ENCODE results near the gene CAPG.

The CAPG gene

GRCh38 chr2:85448461-85449213 lies 38.5 kb upstream of the CAPG start:
- H3K9me2 ChIP-seq (replicated peaks; ENCODE audit: insufficient read depth, low read length) = no peaks in the 10 kb centered on the region
- DNase-seq = no peak
- H3K27me3 ChIP-seq (replicated peaks; ENCODE audit: insufficient read depth, low read length) = no peaks in the 10 kb centered on the region
- H3K9ac ChIP-seq (ENCODE audit: low read length) = no peak overlapping the region
- H3K4me1 ChIP-seq (ENCODE audit: low read length) = no peaks in the 10 kb centered on the region
- H4K20me1 ChIP-seq (ENCODE audit: insufficient read depth, low read length) = no peaks in the 10 kb centered on the region
- no peaks in the 10 kb centered on the region for H3K36me3 ChIP-seq (replicated peaks; ENCODE audit: insufficient read depth, low read length)
- no peak for TF ChIP-seq EZH2 (optimal IDR thresholded peaks at IDR 0.05; ENCODE audit: low read depth, low read length)
- TF ChIP-seq, protein P1, sequence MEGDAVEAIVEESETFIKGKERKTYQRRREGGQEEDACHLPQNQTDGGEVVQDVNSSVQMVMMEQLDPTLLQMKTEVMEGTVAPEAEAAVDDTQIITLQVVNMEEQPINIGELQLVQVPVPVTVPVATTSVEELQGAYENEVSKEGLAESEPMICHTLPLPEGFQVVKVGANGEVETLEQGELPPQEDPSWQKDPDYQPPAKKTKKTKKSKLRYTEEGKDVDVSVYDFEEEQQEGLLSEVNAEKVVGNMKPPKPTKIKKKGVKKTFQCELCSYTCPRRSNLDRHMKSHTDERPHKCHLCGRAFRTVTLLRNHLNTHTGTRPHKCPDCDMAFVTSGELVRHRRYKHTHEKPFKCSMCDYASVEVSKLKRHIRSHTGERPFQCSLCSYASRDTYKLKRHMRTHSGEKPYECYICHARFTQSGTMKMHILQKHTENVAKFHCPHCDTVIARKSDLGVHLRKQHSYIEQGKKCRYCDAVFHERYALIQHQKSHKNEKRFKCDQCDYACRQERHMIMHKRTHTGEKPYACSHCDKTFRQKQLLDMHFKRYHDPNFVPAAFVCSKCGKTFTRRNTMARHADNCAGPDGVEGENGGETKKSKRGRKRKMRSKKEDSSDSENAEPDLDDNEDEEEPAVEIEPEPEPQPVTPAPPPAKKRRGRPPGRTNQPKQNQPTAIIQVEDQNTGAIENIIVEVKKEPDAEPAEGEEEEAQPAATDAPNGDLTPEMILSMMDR (IDR thresholded peaks at IDR 0.05; ENCODE audit: low read length) = no peak
- no peak for TF ChIP-seq EZH2phosphoT487 (IDR thresholded peaks at IDR 0.05; ENCODE audit: low read length)
- H3K79me2 ChIP-seq (ENCODE audit: low read length) = no peaks in the 10 kb centered on the region
- H3F3A ChIP-seq (ENCODE audit: insufficient read depth, low read length) = no peaks in the 10 kb centered on the region
- H3K9me3 ChIP-seq (replicated peaks; ENCODE audit: insufficient read depth, low read length) = no peaks in the 10 kb centered on the region
- H3K4me2 ChIP-seq (ENCODE audit: low read depth, low read length) = no peak overlapping the region
- no peak overlapping the region for H2AFZ ChIP-seq (ENCODE audit: low read length)
- H3K4me3 ChIP-seq (ENCODE audit: low read length) = no peak overlapping the region
- H3K27ac ChIP-seq (ENCODE audit: low read length) = no peak overlapping the region

DNA sequence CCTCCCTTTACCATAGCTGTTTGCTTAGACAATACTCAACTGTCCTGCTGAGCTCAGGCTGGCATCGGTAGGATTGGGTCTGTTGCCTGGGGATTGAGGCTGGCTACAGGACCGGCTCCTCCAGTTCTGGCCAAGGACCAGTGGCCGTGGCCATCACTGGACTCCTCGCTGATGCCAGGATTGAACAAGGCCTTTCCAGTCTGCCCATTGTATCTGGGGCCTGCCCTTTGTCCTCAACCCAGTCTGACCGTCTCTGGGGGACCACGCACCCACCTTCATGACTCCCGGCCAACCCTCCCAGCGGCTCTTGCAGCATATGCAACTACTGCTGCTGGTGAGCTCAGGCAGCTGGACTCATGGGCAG lies 37.0 kb upstream of the CAPG start:
- Histone ChIP-seq H3F3A (ENCODE audit: insufficient read depth, low read length) (no peaks in the 10 kb centered on the region), H3K36me3 (replicated peaks; ENCODE audit: insufficient read depth, low read length) (no peaks in the 10 kb centered on the region), H3K4me1 (ENCODE audit: low read length) (no peaks in the 10 kb centered on the region), H3K9ac (ENCODE audit: low read length) (no peak overlapping the region), H3K27me3 (replicated peaks; ENCODE audit: insufficient read depth, low read length) (no peaks in the 10 kb centered on the region), H3K9me3 (replicated peaks; ENCODE audit: insufficient read depth, low read length) (no peaks in the 10 kb centered on the region), H4K20me1 (ENCODE audit: insufficient read depth, low read length) (no peaks in the 10 kb centered on the region), H3K9me2 (replicated peaks; ENCODE audit: insufficient read depth, low read length) (no peaks in the 10 kb centered on the region), H3K79me2 (ENCODE audit: low read length) (no peaks in the 10 kb centered on the region), H3K27ac (ENCODE audit: low read length) (no peak overlapping the region), H3K4me2 (ENCODE audit: low read depth, low read length) (no peak overlapping the region), H2AFZ (ENCODE audit: low read length) (no peak overlapping the region), H3K4me3 (ENCODE audit: low read length) (no peak overlapping the region)
- TF ChIP-seq EZH2phosphoT487 (IDR thresholded peaks at IDR 0.05; ENCODE audit: low read length) (no peak), EZH2 (optimal IDR thresholded peaks at IDR 0.05; ENCODE audit: low read depth, low read length) (no peak)
- TF ChIP-seq, protein P1 (IDR thresholded peaks at IDR 0.05; ENCODE audit: low read length) = no peak
- DNase-seq = no peak

- no peak for DNase-seq
Observed at GRCh38 chr2:85446296-85447221, 36.4 kb upstream of the CAPG start.

More at GRCh38 chr2:85446296-85447221, 36.4 kb upstream of the CAPG start:
- Histone ChIP-seq H3F3A (ENCODE audit: insufficient read depth, low read length) (no peaks in the 10 kb centered on the region), H3K9me3 (replicated peaks; ENCODE audit: insufficient read depth, low read length) (no peaks in the 10 kb centered on the region), H3K4me1 (ENCODE audit: low read length) (no peaks in the 10 kb centered on the region), H3K79me2 (ENCODE audit: low read length) (no peaks in the 10 kb centered on the region), H3K9ac (ENCODE audit: low read length) (no peak overlapping the region), H3K9me2 (replicated peaks; ENCODE audit: insufficient read depth, low read length) (no peaks in the 10 kb centered on the region), H4K20me1 (ENCODE audit: insufficient read depth, low read length) (no peaks in the 10 kb centered on the region), H3K4me3 (ENCODE audit: low read length) (no peak overlapping the region), H3K27me3 (replicated peaks; ENCODE audit: insufficient read depth, low read length) (no peaks in the 10 kb centered on the region), H2AFZ (ENCODE audit: low read length) (no peak overlapping the region), H3K27ac (ENCODE audit: low read length) (no peak overlapping the region), H3K4me2 (ENCODE audit: low read depth, low read length) (no peak overlapping the region), H3K36me3 (replicated peaks; ENCODE audit: insufficient read depth, low read length) (no peaks in the 10 kb centered on the region)
- no peak for TF ChIP-seq EZH2 (optimal IDR thresholded peaks at IDR 0.05; ENCODE audit: low read depth, low read length)
- no peak for TF ChIP-seq EZH2phosphoT487 (IDR thresholded peaks at IDR 0.05; ENCODE audit: low read length)
- TF ChIP-seq, protein P1 (IDR thresholded peaks at IDR 0.05; ENCODE audit: low read length) = no peak
